Muscle layer of colon (tissue), 2 donors: ENCODE results near the gene TBC1D22A.

ENCODE experiments used
- H3K27ac ChIP-seq: one replicate; pipeline ENCODE4 v1.7.0; 2013; ENCODE audit warnings: low read depth, mild to moderate bottlenecking, low read length, moderate library complexity
- H3K27me3 ChIP-seq, 2 donors: one replicate each; pipeline ENCODE4 v1.7.0; 2013; ENCODE audit warnings: low read length in 2 of 2, mild to moderate bottlenecking in 2 of 2; ENCODE audit not compliant: insufficient read depth in 2 of 2, control insufficient read depth in 1 of 2
- H3K36me3 ChIP-seq: one replicate; pipeline ENCODE4 v1.7.0; 2013; ENCODE audit warnings: mild to moderate bottlenecking, low read length; ENCODE audit not compliant: insufficient read depth
- H3K4me1 ChIP-seq: one replicate; pipeline ENCODE4 v1.7.0; 2013; ENCODE audit warnings: mild to moderate bottlenecking, low read length; ENCODE audit not compliant: insufficient read depth
- H3K4me3 ChIP-seq, 2 donors: one replicate each; pipeline ENCODE4 v1.7.0; 2013; ENCODE audit warnings: low read length in 2 of 2, low read depth in 1 of 2, mild to moderate bottlenecking in 1 of 2, moderate library complexity in 1 of 2
- H3K9ac ChIP-seq: one replicate; pipeline ENCODE4 v1.7.0; 2013; ENCODE audit warnings: low read length
- H3K9me3 ChIP-seq: one replicate; pipeline ENCODE4 v1.7.0; 2013; ENCODE audit warnings: mild to moderate bottlenecking, low read length
- donor health status: abdominal sarcoma.
- donor health status: Adenocarcinoma of cecum.

The TBC1D22A gene

DNA sequence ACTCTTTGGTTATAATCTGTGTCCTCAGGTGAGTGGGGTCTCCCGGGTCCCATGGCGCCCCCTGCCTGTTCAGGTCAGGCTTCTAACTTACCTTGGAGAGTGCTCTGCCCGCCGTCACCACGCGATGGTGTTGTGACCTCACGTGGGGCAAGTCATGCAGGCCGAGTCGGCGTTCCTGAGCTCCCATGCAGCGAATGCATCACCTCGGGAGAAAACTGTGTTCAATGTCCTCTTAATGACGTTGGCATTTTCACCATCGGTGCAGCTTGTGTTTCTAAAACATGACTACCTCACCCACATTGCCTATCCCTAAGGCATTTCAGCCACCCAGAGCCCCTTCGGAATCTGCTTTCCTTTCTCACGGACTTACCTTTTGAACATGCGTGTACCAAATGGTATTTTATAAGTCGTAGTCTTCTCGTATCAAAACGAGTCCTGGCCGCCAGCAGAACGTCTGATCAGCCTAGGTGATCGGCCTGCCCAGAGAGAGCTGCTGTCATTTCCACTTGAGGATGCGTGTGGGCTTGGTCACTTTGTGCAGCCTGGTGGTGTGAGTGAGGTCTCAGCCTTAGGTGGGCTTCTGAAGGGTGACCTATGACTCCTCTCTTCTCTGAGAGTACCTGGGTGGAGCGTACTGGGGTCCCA, 64.8 kb downstream of the TBC1D22A start:
- H3K27ac ChIP-seq = no peak overlapping the region
- H3K36me3 ChIP-seq = no peaks in the 10 kb centered on the region
- no peak overlapping the region for H3K4me3 ChIP-seq
- H3K27me3 ChIP-seq = no peaks in the 10 kb centered on the region
- no peak overlapping the region for H3K9ac ChIP-seq
- H3K9me3 ChIP-seq = no peaks in the 10 kb centered on the region
- H3K4me1 ChIP-seq = peaks cover 34% of the 10 kb centered on the region

DNA sequence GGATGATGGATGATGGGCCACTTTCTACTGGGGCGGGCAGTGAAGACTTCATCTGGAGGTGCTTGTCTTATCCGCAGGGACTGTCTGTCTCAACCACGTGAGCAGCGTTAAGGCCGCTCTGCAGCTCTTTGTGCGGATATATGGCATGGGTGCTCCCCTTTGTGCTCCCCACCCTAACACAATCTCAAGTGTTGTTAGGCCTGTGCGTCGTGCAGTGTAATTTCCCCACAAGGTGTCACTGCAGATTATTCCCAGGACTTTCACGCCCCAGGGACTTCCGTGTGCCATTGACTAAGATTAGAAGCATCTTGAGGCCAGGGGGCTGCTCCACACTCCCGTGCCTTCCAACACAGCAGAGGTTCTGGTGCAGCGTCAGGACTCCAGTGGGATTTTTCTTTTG, 65.3 kb downstream of the TBC1D22A start:
- no peaks in the 10 kb centered on the region for H3K27me3 ChIP-seq

DNA sequence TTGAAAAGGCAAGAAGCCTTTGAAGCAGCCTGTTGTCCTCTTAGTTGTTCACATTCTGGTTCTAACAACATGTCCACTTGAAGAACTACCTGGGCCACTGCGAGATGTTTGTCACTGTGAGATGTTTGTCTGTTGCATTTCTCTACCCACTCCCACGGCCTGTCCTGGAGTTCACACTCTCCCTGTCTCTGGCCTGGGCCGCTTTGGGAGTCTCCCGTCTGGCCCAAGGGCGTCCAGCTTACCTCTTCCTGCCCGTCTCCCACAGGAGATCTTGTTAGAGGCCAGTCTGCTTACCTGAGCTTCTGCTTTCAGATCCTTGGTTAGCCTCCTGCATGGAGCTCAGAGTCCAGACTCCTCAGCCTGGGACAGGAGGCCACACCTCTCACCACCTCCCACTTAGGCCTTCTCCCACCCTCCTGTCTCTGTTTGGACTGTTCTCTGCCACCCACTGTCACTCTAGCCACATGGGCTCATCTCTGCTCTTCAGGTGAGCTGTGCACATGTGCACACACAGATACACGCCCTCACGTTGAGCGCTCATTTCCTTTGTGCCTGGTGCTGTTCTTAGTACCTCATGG, 66.0 kb downstream of the TBC1D22A start:
- no peak overlapping the region for H3K4me3 ChIP-seq
- H3K9me3 ChIP-seq = no peaks in the 10 kb centered on the region
- H3K27ac ChIP-seq = no peak overlapping the region
- peaks cover 34% of the 10 kb centered on the region for H3K4me1 ChIP-seq
- H3K9ac ChIP-seq = no peak overlapping the region
- H3K27me3 ChIP-seq = no peaks in the 10 kb centered on the region
- H3K36me3 ChIP-seq = no peaks in the 10 kb centered on the region

More for the DNA sequence above, 65.3 kb downstream of the TBC1D22A start:
- Histone ChIP-seq H3K9me3 (no peaks in the 10 kb centered on the region), H3K4me3 (no peak overlapping the region), H3K27ac (no peak overlapping the region), H3K9ac (no peak overlapping the region), H3K4me1 (peaks cover 34% of the 10 kb centered on the region), H3K36me3 (no peaks in the 10 kb centered on the region)

DNA sequence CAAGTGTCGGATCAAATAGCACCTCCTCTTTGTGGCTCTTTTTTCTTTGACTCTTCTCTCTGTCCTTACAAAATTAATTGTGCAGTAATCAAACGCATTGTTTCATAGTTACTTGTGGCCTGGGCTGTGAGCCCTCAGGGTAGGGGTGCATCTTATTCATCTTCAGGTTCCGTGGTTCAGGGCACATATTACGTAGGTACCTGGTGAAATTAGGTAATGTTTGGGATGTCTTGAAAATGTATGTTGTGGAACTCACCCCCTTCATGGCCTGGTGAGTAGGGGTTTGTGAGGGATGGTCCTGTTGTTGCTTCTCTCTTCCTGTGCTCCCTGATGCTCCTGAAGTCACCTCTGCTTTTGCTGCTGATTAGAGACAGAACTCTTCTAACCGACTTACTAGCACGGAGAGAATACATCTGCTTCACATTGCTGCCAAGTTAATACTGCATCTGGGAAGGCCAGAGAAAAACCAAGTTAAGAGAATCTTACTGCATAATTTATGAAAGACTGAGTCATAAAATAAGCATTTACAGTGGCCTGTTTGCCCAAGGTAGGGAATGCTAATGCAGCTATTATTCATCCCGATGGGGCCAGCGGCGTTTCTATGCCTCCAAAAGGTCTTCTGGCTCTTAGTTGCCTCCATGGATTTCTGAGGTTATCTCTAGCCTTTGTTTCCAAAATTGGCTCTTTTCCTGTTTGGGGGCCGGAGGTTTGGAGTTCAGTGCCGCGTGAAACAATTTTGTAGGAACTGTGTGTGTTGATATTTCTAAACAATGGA, 66.9 kb downstream of the TBC1D22A start:
- no peaks in the 10 kb centered on the region for H3K27me3 ChIP-seq
- no peaks in the 10 kb centered on the region for H3K9me3 ChIP-seq
- peaks cover 34% of the 10 kb centered on the region for H3K4me1 ChIP-seq
- peak overlapping the region; percentile 75 for H3K27ac ChIP-seq
- H3K36me3 ChIP-seq = no peaks in the 10 kb centered on the region
- H3K9ac ChIP-seq = no peak overlapping the region
- H3K4me3 ChIP-seq = peak overlapping the region in 1 of 2 donors; percentile 37

DNA sequence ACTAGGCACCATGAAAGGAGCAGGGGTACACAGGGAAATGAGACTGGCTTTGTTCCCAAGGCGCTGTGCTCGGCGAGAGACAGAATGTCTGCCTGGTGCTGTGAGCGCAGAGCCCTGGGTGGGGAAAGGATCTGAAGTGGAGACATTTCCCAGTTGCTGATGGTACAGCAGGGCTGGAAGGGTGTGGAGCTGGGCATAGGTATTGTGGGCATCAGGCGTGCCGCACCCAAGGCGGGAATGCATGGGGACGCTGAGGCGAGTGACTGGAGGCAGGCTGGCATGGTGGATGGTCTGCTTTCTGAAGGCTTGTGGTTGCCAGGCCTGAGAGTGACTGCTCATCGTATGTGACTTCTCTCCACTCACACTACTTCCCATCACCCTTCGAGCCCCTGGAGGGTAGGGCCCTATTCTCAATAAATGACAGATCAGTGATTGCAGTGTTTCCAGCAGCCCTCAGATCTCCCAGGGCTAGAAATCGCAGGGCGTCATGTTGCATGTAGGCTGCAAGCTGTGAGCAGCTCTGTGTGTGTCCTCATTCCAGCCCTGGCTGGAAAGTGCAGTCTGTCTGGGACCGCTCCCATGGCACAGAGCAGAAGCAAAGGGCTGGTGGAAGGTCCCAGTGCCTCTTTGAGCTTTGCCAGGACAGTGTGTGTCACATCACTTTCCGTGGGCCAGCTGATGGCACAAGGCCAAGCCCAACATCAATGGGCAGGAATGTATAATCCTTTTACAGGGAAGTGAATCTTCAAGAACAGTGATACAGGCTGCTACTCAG, 67.7 kb downstream of the TBC1D22A start:
- peak overlapping the region in 1 of 2 donors; percentile 37 for H3K4me3 ChIP-seq
- H3K27ac ChIP-seq = peak overlapping the region; percentile 75
- peaks cover 34% of the 10 kb centered on the region for H3K4me1 ChIP-seq

DNA sequence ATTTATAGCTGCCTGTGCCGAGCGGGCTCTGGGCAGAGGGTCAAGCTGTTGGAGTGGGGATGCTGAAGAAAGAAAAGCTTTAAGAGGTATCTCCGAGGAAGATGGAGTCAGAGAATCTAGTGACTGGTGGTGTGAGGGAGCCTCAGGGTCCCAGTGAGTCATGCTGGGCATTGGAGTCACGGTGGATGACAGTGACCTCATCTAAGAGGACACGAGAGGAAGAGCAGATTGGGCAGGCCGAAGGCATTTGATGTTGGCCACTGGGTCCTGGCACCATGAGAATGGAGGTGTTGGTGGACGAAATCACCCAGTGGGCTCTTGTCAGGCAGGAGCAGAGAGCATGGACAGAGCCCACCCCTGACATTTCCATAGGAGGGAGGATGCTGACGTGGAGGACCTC, 68.4 kb downstream of the TBC1D22A start:
- Histone ChIP-seq H3K4me1 (peaks cover 34% of the 10 kb centered on the region), H3K9me3 (no peaks in the 10 kb centered on the region)

More for the DNA sequence above, 67.7 kb downstream of the TBC1D22A start:
- Histone ChIP-seq H3K36me3 (no peaks in the 10 kb centered on the region), H3K9me3 (no peaks in the 10 kb centered on the region), H3K9ac (no peak overlapping the region), H3K27me3 (no peaks in the 10 kb centered on the region)

DNA sequence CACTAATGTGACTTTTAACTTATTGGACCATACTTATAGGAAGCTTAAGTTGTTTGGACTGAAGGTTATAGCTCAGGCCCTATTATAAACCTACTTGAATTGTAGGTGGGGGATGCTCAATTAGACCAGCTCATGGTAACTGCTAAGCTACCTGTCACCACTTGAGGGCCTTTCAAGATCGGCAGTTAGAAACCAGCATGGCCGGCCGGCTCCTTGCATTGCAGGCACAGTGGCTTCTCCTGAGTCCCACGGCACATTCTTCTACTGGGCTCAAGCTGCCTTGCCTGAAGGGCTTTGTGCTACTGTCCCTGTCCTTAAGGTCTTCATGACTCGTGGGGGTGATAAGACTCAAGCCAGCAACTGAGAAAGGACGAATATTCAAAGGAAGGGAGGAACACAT, 70.8 kb downstream of the TBC1D22A start:
- Histone ChIP-seq H3K4me1 (peaks cover 32% of the 10 kb centered on the region), H3K9me3 (no peaks in the 10 kb centered on the region), H3K4me3 (no peak overlapping the region), H3K9ac (no peak overlapping the region), H3K36me3 (no peaks in the 10 kb centered on the region), H3K27me3 (no peaks in the 10 kb centered on the region), H3K27ac (no peak overlapping the region)

More for the DNA sequence above, 68.4 kb downstream of the TBC1D22A start:
- no peaks in the 10 kb centered on the region for H3K36me3 ChIP-seq
- H3K27ac ChIP-seq = peak overlapping the region; percentile 75
- H3K27me3 ChIP-seq = no peaks in the 10 kb centered on the region
- H3K4me3 ChIP-seq = no peak overlapping the region
- H3K9ac ChIP-seq = no peak overlapping the region

DNA sequence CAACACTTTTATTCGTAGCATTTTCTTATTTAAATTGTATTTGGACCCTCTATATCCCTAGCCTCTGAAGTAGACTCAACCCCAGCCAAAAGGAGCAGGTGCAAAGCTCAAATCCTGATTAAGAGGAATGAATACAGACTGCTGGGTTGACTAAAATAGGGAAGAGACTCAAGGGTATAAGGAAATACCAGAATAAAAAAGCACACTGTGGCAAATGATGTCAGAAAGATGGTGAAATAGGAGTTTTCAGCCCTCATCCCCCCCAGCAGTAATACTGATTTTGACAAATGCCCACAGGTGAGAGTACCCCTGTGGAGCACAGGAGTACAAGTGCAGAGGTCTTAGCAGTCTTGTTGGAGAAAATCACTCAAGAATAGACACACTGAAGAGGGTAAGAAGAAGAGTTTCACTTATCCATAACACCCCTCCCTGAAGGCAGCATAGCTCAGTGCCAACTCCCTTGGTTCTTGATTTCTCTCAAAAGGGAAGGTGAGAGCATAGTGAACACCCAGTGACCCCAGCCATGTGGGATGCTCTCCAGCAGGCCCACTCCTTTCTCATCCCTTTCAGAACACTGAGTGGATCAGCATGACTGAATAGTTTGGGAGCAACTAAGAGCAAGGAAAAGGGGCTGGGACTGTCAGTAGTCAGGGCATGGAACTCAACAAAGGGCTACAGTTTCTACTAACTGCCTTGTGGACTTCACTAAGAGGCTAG, 71.7 kb downstream of the TBC1D22A start:
- no peaks in the 10 kb centered on the region for H3K36me3 ChIP-seq
- no peaks in the 10 kb centered on the region for H3K27me3 ChIP-seq

DNA sequence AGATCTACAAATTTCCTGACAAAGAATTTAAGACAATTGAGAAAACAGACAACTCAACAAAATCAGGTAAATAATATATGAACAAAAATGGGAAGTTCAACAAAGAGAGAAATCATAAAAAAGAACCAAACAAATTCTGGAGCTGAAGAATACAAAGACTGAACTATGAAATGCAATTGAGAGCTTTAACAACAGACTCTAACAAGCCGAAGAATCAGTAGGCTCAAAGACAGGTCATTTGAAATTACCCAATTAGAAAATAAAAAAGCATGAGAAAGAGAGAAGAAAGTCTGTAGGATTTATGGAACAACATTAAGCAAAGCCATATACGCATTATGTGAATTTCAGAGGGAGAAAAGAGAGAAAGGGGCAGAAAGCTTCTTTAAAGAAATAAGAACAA, 72.8 kb downstream of the TBC1D22A start:
- no peaks in the 10 kb centered on the region for H3K36me3 ChIP-seq
- H3K4me1 ChIP-seq = peaks cover 12% of the 10 kb centered on the region
- no peak overlapping the region for H3K4me3 ChIP-seq
- no peaks in the 10 kb centered on the region for H3K9me3 ChIP-seq
- H3K27ac ChIP-seq = no peak overlapping the region
- H3K9ac ChIP-seq = no peak overlapping the region
- H3K27me3 ChIP-seq = no peaks in the 10 kb centered on the region

More for the DNA sequence above, 71.7 kb downstream of the TBC1D22A start:
- H3K27ac ChIP-seq = no peak overlapping the region
- no peak overlapping the region for H3K4me3 ChIP-seq
- peaks cover 23% of the 10 kb centered on the region for H3K4me1 ChIP-seq
- H3K9me3 ChIP-seq = no peaks in the 10 kb centered on the region
- no peak overlapping the region for H3K9ac ChIP-seq

DNA sequence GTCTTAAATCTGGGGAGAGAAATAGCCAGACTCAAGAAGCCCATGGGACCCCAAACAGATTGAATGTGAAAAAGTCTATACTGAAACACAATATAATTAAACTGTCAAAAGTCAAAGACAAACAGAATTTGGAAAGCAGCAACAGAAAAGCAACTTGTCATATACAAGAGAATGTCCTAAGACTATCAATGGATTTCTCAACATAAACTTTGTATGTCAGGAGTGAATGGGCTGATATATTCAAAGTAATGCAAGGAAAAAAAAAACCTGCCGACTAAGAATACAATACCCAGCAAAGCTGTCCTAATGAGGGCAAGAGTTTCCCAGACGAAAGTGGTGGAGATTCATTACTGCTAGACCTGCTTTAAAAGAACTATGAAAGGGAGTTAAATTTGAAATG, 73.2 kb downstream of the TBC1D22A start:
- Histone ChIP-seq H3K9me3 (no peaks in the 10 kb centered on the region), H3K36me3 (no peaks in the 10 kb centered on the region), H3K27ac (no peak overlapping the region), H3K4me3 (no peak overlapping the region), H3K27me3 (no peaks in the 10 kb centered on the region), H3K9ac (no peak overlapping the region), H3K4me1 (peaks cover 8% of the 10 kb centered on the region)
